ENCODE measurements around the gene FOXJ3. TPM values are rescaled to one million over a fixed set of nuclear protein-coding genes. Genes with fewer than 3 reads are reported as not detected.

The FOXJ3 gene
- total and polyA plus RNA-seq, 9 donors, result 28.6 to 41.9 (median 32.7) TPM

GRCh38 chr1:42335809-42336518, 929 bp upstream of the FOXJ3 start:
- peak overlapping the region; percentile 96 for H3K4me3 ChIP-seq (ENCODE audit: low read length)
- peak; percentile 21 for DNase-seq

GRCh38 chr1:42334240-42335049, 590 bp downstream of the FOXJ3 start:
- H3K4me1 ChIP-seq (ENCODE audit: control insufficient read depth, insufficient read depth, low read length), result peaks cover 3% of the 10 kb centered on the region
- H3K4me3 ChIP-seq (ENCODE audit: low read length), result peak overlapping the region; percentile 96
- H3K36me3 ChIP-seq (ENCODE audit: control insufficient read depth, insufficient read depth, low read length), result no peaks in the 10 kb centered on the region
- peak; percentile 83 for DNase-seq
- no peaks in the 10 kb centered on the region for H3K9me3 ChIP-seq (replicated peaks; ENCODE audit: control insufficient read depth, low read depth, low read length)
- H3K27ac ChIP-seq (ENCODE audit: low read length), result peak overlapping the region; percentile 96
- WGBS (ENCODE audit: insufficient coverage), result under 1% methylated on average over 50 of the region's 58 CpGs
- no peaks in the 10 kb centered on the region for H3K27me3 ChIP-seq (ENCODE audit: control insufficient read depth, insufficient read depth, low read length)

More at GRCh38 chr1:42335809-42336518, 929 bp upstream of the FOXJ3 start:
- Histone ChIP-seq H3K36me3 (ENCODE audit: control insufficient read depth, insufficient read depth, low read length) (no peaks in the 10 kb centered on the region), H3K4me1 (ENCODE audit: control insufficient read depth, insufficient read depth, low read length) (peaks cover 3% of the 10 kb centered on the region), H3K9me3 (replicated peaks; ENCODE audit: control insufficient read depth, low read depth, low read length) (no peaks in the 10 kb centered on the region), H3K27me3 (ENCODE audit: control insufficient read depth, insufficient read depth, low read length) (no peaks in the 10 kb centered on the region), H3K27ac (ENCODE audit: low read length) (peak overlapping the region; percentile 96)
- WGBS (ENCODE audit: insufficient coverage), result 30% methylated on average over 1 of the region's 9 CpGs

DNA sequence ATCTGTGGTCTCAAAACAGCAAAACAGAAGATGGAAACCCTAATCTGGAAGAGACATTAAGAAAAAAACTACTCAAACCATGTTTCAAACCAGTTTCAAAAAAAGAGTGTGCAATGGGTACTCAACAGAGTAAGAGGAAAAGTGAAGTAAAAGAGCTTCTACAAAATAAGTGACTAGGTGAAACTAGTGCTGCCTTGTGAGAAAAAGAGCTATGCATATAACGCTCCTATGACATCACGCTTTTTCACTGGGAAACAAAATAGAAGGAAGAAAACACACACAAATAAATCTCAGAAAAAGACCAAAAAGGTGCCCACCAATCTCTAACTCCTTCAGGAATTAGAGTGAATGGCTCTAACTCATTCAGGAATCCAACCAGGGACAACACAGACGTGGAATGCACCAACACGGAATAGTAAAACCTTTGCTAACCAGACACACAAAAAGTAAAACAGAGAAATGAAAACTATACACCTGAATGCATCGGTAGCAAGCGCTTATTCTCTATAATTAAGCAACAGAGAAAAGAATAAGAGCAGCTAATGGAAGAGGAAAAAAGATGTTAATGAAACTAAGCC, 1.3 kb downstream of the FOXJ3 start:
- H3K36me3 ChIP-seq (ENCODE audit: control insufficient read depth, insufficient read depth, low read length), result no peaks in the 10 kb centered on the region
- peak overlapping the region; percentile 96 for H3K27ac ChIP-seq (ENCODE audit: low read length)
- no CpG with 5 or more reads among the region's 6 CpGs for WGBS (ENCODE audit: insufficient coverage)
- peak overlapping the region; percentile 96 for H3K4me3 ChIP-seq (ENCODE audit: low read length)
- H3K4me1 ChIP-seq (ENCODE audit: control insufficient read depth, insufficient read depth, low read length), result peaks cover 3% of the 10 kb centered on the region
- peak; percentile 16 for DNase-seq
- H3K27me3 ChIP-seq (ENCODE audit: control insufficient read depth, insufficient read depth, low read length), result no peaks in the 10 kb centered on the region
- no peaks in the 10 kb centered on the region for H3K9me3 ChIP-seq (replicated peaks; ENCODE audit: control insufficient read depth, low read depth, low read length)

GRCh38 chr1:42332877-42333276, 2.2 kb downstream of the FOXJ3 start:
- no peaks in the 10 kb centered on the region for H3K9me3 ChIP-seq (replicated peaks; ENCODE audit: control insufficient read depth, low read depth, low read length)
- H3K4me3 ChIP-seq (ENCODE audit: low read length), result no peak overlapping the region
- no peak overlapping the region for H3K27ac ChIP-seq (ENCODE audit: low read length)
- 84% methylated on average over 3 of the region's 6 CpGs for WGBS (ENCODE audit: insufficient coverage)
- H3K4me1 ChIP-seq (ENCODE audit: control insufficient read depth, insufficient read depth, low read length), result peaks cover 3% of the 10 kb centered on the region
- H3K36me3 ChIP-seq (ENCODE audit: control insufficient read depth, insufficient read depth, low read length), result no peaks in the 10 kb centered on the region
- DNase-seq, result no peak
- no peaks in the 10 kb centered on the region for H3K27me3 ChIP-seq (ENCODE audit: control insufficient read depth, insufficient read depth, low read length)

DNA sequence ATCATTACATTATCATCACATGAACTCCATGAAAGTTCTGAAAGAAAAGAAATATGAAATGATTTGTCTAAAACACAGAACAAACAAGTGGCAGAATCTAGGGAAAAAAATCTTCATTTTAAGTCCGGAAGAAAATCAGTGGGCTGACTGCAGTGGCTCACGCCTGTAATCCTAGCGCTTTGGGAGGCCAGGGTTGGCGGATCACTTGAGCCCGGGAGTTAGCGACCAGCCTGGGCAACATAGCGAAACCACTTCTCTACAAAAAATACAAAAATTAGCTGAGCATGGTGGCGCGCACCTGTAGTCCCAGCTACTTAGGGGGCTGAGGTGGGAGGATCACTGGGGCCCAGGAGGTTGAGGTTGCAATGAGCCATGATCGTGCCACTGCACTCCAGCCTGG, 4.8 kb downstream of the FOXJ3 start:
- no peaks in the 10 kb centered on the region for H3K9me3 ChIP-seq (replicated peaks; ENCODE audit: control insufficient read depth, low read depth, low read length)
- no peaks in the 10 kb centered on the region for H3K36me3 ChIP-seq (ENCODE audit: control insufficient read depth, insufficient read depth, low read length)
- H3K27me3 ChIP-seq (ENCODE audit: control insufficient read depth, insufficient read depth, low read length), result no peaks in the 10 kb centered on the region
- DNase-seq, result no peak
- WGBS (ENCODE audit: insufficient coverage), result 87% methylated on average over 3 of the region's 10 CpGs
- no peaks in the 10 kb centered on the region for H3K4me1 ChIP-seq (ENCODE audit: control insufficient read depth, insufficient read depth, low read length)
- no peak overlapping the region for H3K4me3 ChIP-seq (ENCODE audit: low read length)
- no peak overlapping the region for H3K27ac ChIP-seq (ENCODE audit: low read length)

GRCh38 chr1:42328916-42329496, 6.0 kb downstream of the FOXJ3 start:
- H3K4me1 ChIP-seq (ENCODE audit: control insufficient read depth, insufficient read depth, low read length), result no peaks in the 10 kb centered on the region
- no CpG with 5 or more reads among the region's 4 CpGs for WGBS (ENCODE audit: insufficient coverage)

DNA sequence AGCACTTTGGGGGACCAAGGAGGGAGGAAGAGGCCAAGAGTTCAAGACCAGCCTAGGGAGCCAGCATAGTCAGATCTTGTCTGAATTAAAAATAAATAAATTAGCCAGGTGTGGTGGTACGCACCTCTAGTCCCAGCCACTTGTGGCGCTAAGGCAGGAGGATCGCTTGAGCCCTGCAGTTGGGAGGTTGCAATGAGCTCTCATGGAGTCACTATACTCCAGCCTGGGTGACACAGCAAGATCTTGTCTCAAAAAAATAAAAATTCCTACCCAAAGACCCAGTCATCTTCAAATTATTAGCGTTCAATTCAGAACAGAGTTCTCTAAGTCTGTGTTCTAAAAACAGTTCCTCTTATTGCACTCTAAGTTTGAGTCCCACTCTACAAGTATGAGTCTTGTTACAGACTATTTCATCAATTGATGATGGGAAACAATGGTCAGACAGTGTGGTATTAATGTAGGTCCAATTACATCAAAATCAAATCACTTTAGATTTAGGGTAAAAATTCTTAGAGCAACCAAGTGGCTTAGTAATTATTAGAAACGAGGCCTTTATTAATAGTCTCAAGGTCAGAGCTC, 6.9 kb downstream of the FOXJ3 start:
- Histone ChIP-seq H3K36me3 (ENCODE audit: control insufficient read depth, insufficient read depth, low read length) (no peaks in the 10 kb centered on the region), H3K4me3 (ENCODE audit: low read length) (no peak overlapping the region), H3K27me3 (ENCODE audit: control insufficient read depth, insufficient read depth, low read length) (no peaks in the 10 kb centered on the region), H3K27ac (ENCODE audit: low read length) (no peak overlapping the region), H3K9me3 (replicated peaks; ENCODE audit: control insufficient read depth, low read depth, low read length) (no peaks in the 10 kb centered on the region), H3K4me1 (ENCODE audit: control insufficient read depth, insufficient read depth, low read length) (no peaks in the 10 kb centered on the region)
- no peak for DNase-seq
- 100% methylated on average over 3 of the region's 5 CpGs for WGBS (ENCODE audit: insufficient coverage)

More at GRCh38 chr1:42328916-42329496, 6.0 kb downstream of the FOXJ3 start:
- Histone ChIP-seq H3K27me3 (ENCODE audit: control insufficient read depth, insufficient read depth, low read length) (no peaks in the 10 kb centered on the region), H3K27ac (ENCODE audit: low read length) (no peak overlapping the region), H3K9me3 (replicated peaks; ENCODE audit: control insufficient read depth, low read depth, low read length) (no peaks in the 10 kb centered on the region), H3K4me3 (ENCODE audit: low read length) (no peak overlapping the region), H3K36me3 (ENCODE audit: control insufficient read depth, insufficient read depth, low read length) (no peaks in the 10 kb centered on the region)
- DNase-seq, result no peak

GRCh38 chr1:42325014-42325402, 10.0 kb downstream of the FOXJ3 start:
- no peaks in the 10 kb centered on the region for H3K36me3 ChIP-seq (ENCODE audit: control insufficient read depth, insufficient read depth, low read length)
- H3K4me3 ChIP-seq (ENCODE audit: low read length), result no peak overlapping the region
- H3K27ac ChIP-seq (ENCODE audit: low read length), result no peak overlapping the region
- no peak for DNase-seq
- H3K9me3 ChIP-seq (replicated peaks; ENCODE audit: control insufficient read depth, low read depth, low read length), result no peaks in the 10 kb centered on the region
- peaks cover 1% of the 10 kb centered on the region for H3K4me1 ChIP-seq (ENCODE audit: control insufficient read depth, insufficient read depth, low read length)
- WGBS (ENCODE audit: insufficient coverage), result no CpG with 5 or more reads among the region's 2 CpGs
- no peaks in the 10 kb centered on the region for H3K27me3 ChIP-seq (ENCODE audit: control insufficient read depth, insufficient read depth, low read length)

GRCh38 chr1:42324398-42325013, 10.5 kb downstream of the FOXJ3 start:
- WGBS (ENCODE audit: insufficient coverage), result 93% methylated on average over 4 of the region's 6 CpGs
- Histone ChIP-seq H3K36me3 (ENCODE audit: control insufficient read depth, insufficient read depth, low read length) (no peaks in the 10 kb centered on the region), H3K4me1 (ENCODE audit: control insufficient read depth, insufficient read depth, low read length) (peaks cover 3% of the 10 kb centered on the region), H3K9me3 (replicated peaks; ENCODE audit: control insufficient read depth, low read depth, low read length) (no peaks in the 10 kb centered on the region), H3K27ac (ENCODE audit: low read length) (no peak overlapping the region), H3K4me3 (ENCODE audit: low read length) (no peak overlapping the region), H3K27me3 (ENCODE audit: control insufficient read depth, insufficient read depth, low read length) (no peaks in the 10 kb centered on the region)
- no peak for DNase-seq

Data from muscle of leg (tissue), 11 donors.